Occipital lobe (tissue), 2 donors: Measurements from ENCODE around the gene CCDC154. TPM values are rescaled to one million over a fixed set of nuclear protein-coding genes. Genes with fewer than 3 reads are reported as not detected.
"Not testable (repeated sequence)": the region's sequence is repeated elsewhere in the genome, so short reads cannot be mapped to it uniquely, and the experiment has no call there.

Experiments
- DNase-seq: peaks from one replicate; lab custom pipeline; 2025; lab: John Stamatoyannopoulos, UW
- total RNA-seq: library from RNA; depleted of rRNA; stranded (reverse); fragments of >200 nt; gene quantifications from one replicate; pipeline ENCODE4 v1.2.3, GENCODE V29; 2014

Gene CCDC154
- total RNA-seq, 1 donor from 2014 or later: 0.16 TPM

GRCh38 chr16:1474082-1474795 lies 29.9 kb upstream of the CCDC154 start:
- DNase-seq: no peak

GRCh38 chr16:1472974-1473373 lies 28.6 kb upstream of the CCDC154 start:
- no peak for DNase-seq

GRCh38 chr16:1471569-1472194 lies 27.3 kb upstream of the CCDC154 start:
- no peak for DNase-seq

GRCh38 chr16:1470481-1471251 lies 26.3 kb upstream of the CCDC154 start:
- no peak for DNase-seq

- no peak for DNase-seq
Measured at GRCh38 chr16:1469693-1470201, 25.4 kb upstream of the CCDC154 start.

GRCh38 chr16:1469141-1469540 lies 24.8 kb upstream of the CCDC154 start:
- not testable (repeated sequence) for DNase-seq

- DNase-seq: no peak
Measured at GRCh38 chr16:1468426-1468810, 24.1 kb upstream of the CCDC154 start.

GRCh38 chr16:1466968-1467521 lies 22.7 kb upstream of the CCDC154 start:
- DNase-seq: no peak

GRCh38 chr16:1466054-1466453 lies 21.7 kb upstream of the CCDC154 start:
- DNase-seq: no peak

- no peak for DNase-seq
Measured at GRCh38 chr16:1465567-1465915, 21.2 kb upstream of the CCDC154 start.

GRCh38 chr16:1464894-1465566 lies 20.7 kb upstream of the CCDC154 start:
- no peak for DNase-seq

- no peak for DNase-seq
Measured at GRCh38 chr16:1464196-1464893, 20.0 kb upstream of the CCDC154 start.

GRCh38 chr16:1461146-1461545 lies 16.8 kb upstream of the CCDC154 start:
- no peak for DNase-seq

GRCh38 chr16:1460602-1461138 lies 16.3 kb upstream of the CCDC154 start:
- DNase-seq: no peak

GRCh38 chr16:1459967-1460366 lies 15.6 kb upstream of the CCDC154 start:
- no peak for DNase-seq

GRCh38 chr16:1458977-1459341 lies 14.6 kb upstream of the CCDC154 start:
- no peak for DNase-seq

- DNase-seq: peak; percentile 33
Measured at GRCh38 chr16:1458336-1458976, 14.1 kb upstream of the CCDC154 start.

- no peak for DNase-seq
Measured at GRCh38 chr16:1457489-1458245, 13.3 kb upstream of the CCDC154 start.

- no peak for DNase-seq
Measured at GRCh38 chr16:1456951-1457350, 12.6 kb upstream of the CCDC154 start.
